Urinary bladder (tissue), 4 donors: Measurements from ENCODE around the gene ADAM15. TPM values are rescaled to one million over a fixed set of nuclear protein-coding genes. Genes with fewer than 3 reads are reported as not detected.

Experiments used
- DNase-seq: peaks from one replicate; pipeline ENCODE4 v3.0.0-alpha.2; 2015; ENCODE audit errors: extremely low spot score
- H3K27ac ChIP-seq: one replicate; pipeline ENCODE4 v1.5.1; 2013; ENCODE audit warnings: low read depth, mild to moderate bottlenecking, moderate library complexity
- H3K36me3 ChIP-seq: one replicate; pipeline ENCODE4 v1.6.1; 2013; ENCODE audit warnings: mild to moderate bottlenecking, moderate library complexity; ENCODE audit not compliant: insufficient read depth
- H3K4me1 ChIP-seq: one replicate; pipeline ENCODE4 v1.6.1; 2013; ENCODE audit warnings: mild to moderate bottlenecking, moderate library complexity; ENCODE audit not compliant: insufficient read depth
- H3K4me3 ChIP-seq: one replicate; pipeline ENCODE4 v1.5.1; 2013; ENCODE audit warnings: low read depth, low read length
- WGBS: extraction: QIAGEN DNeasy Blood & Tissue Kit; methylation state at CpG from one replicate; pipeline ENCODE4 v1.1.7; 2013; 5-methylcytosine and 5-hydroxymethylcytosine counted together
- polyA plus RNA-seq: library from polyadenylated mRNA; stranded (reverse); fragments of 200-250 nt; gene quantifications from one replicate; pipeline ENCODE4 v1.2.3, GENCODE V29; 2013
- total RNA-seq: library from RNA; depleted of rRNA; stranded (reverse); fragments of >200 nt; gene quantifications from one replicate; pipeline ENCODE4 v1.2.3, GENCODE V29; 2014
- donor health status: healthy with polysubstance abuse.
- donor health status: healthy.

Gene ADAM15
- total and polyA plus RNA-seq, 2 donors: 38.3 to 118 TPM

DNA sequence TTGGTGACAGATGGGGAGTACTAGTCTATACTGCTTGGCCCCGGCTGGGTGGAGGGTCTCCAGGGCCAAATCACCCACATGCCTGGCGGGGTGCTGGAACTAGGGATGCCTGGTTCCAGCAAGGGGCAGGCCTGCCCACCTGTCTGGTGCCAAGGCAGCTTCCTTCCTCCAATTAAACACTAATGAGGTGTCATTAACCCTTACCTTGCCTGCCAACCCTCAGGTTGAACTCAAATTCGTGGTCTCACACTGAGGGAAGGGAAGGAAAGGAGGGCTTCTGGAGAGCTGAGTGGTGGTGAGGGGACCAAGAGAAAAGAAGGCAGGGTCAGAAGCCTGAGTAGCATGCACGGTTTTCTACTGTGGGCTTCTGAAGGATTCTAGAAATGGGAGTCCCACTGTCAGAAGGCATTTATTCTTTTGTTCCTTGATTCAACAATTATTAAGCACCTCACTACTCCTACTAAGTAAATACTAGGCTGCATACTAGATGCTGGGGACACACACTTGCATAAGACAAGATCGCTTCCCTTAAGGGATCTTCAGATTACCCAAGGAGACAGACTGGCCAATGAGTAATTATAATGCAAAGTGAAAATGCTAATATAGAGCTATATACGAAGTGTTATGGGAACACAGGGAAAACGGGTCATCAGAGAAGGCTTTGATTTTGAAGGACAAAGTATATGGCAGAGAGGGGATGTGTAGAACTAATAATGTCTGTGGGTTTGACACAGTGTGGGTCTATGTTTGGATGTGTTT lies 21.6 kb downstream of the ADAM15 start:
- no peak for DNase-seq
- Histone ChIP-seq H3K4me3 (no peak overlapping the region), H3K4me1 (peaks cover 3% of the 10 kb centered on the region), H3K27ac (no peak overlapping the region), H3K36me3 (no peaks in the 10 kb centered on the region)
- WGBS: 60% methylated on average over 7 of the region's 7 CpGs

- WGBS: 90% methylated on average over 3 of the region's 3 CpGs
Measured at GRCh38 chr1:155073377-155074242, 22.5 kb downstream of the ADAM15 start.

DNA sequence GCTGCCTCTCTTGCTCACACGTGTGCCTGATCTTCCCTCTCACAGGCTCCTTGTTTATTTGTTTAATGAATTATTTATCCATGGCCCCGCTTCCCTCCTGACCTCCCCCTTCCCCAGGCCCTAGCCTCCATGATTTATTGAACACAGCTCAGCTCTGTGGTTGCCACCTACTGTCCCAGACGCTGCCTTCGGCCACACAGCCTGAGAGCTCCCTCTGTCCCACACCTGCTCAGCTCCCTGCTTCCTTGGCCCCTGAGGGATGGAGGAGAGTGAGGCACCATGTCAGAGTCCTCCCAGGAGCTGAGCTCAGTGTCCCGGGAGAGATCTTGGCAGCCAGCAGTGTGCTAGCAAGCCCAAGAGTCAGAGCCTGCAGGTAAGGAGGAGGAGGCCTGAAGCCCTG lies 24.4 kb downstream of the ADAM15 start:
- no peak overlapping the region for H3K27ac ChIP-seq
- H3K36me3 ChIP-seq: no peaks in the 10 kb centered on the region
- 60% methylated on average over 5 of the region's 5 CpGs for WGBS
- DNase-seq: no peak
- no peaks in the 10 kb centered on the region for H3K4me1 ChIP-seq
- no peak overlapping the region for H3K4me3 ChIP-seq

More at GRCh38 chr1:155073377-155074242, 22.5 kb downstream of the ADAM15 start:
- no peak for DNase-seq
- H3K4me3 ChIP-seq: no peak overlapping the region
- no peaks in the 10 kb centered on the region for H3K36me3 ChIP-seq
- peaks cover 3% of the 10 kb centered on the region for H3K4me1 ChIP-seq
- H3K27ac ChIP-seq: no peak overlapping the region

- Histone ChIP-seq H3K4me1 (peaks cover 2% of the 10 kb centered on the region), H3K4me3 (no peak overlapping the region), H3K27ac (no peak overlapping the region), H3K36me3 (no peaks in the 10 kb centered on the region)
- 63% methylated on average over 1 of the region's 1 CpG for WGBS
- DNase-seq: no peak
Measured at GRCh38 chr1:155076371-155076770, 25.3 kb downstream of the ADAM15 start.

DNA sequence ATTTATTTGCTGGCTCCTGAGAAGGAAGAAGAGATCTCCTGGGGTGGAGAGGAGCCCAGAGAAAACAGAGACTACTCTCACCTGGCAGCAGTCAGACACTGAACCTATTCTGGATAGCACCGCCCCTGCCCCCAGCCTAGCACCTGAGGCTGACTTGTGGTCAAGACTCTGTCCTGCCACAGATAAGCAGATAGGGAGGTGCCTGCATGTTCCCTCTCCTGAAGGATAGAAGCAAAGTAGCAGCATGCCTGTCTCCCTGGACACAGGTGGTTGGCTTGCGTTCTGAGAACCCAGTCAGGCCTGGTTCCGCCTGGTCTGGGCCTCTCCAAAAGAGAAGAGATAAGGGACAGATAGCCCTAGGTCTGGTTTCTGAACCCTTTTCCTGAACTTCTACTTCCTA lies 26.2 kb downstream of the ADAM15 start:
- Histone ChIP-seq H3K4me1 (peaks cover 2% of the 10 kb centered on the region), H3K4me3 (no peak overlapping the region), H3K27ac (no peak overlapping the region), H3K36me3 (no peaks in the 10 kb centered on the region)
- DNase-seq: no peak
- whole genome bisulfite sequencing: 91% methylated on average over 3 of the region's 3 CpGs

- Histone ChIP-seq H3K4me1 (peaks cover 2% of the 10 kb centered on the region), H3K4me3 (no peak overlapping the region), H3K27ac (no peak overlapping the region), H3K36me3 (no peaks in the 10 kb centered on the region)
- 67% methylated on average over 4 of the region's 4 CpGs for WGBS
- no peak for DNase-seq
Measured at GRCh38 chr1:155077758-155078445, 26.8 kb downstream of the ADAM15 start.

DNA sequence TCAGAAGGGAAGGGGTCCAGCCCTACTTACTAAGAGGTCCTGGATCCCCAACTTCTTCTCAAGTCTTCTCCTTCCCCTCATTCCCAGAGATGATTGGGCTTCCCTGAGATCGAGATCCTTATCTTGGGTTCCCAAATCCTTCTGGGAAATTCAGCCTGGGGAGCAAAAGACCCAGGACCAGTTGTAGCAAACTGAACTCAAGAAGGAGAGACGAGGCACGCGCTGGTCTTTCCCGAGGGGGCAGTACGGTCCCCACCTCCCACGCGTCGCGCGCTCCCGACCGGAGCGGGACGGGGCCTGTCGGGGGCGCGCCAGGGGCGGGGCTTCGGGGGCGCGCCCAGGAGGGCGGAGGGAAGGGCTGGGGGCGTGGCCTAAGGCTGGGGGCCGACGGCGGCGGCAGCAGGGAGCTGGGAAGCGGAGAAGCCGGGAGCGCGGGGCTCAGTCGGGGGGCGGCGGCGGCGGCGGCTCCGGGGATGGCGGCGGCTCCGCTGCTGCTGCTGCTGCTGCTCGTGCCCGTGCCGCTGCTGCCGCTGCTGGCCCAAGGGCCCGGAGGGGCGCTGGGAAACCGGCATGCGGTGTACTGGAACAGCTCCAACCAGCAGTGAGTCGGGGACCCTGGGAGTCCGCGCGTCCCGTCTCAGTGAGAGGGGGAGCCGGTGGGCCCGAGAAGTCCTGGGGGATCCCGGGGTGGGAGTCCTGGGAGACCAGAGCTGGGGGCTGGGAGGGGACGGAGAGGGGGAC lies 27.5 kb downstream of the ADAM15 start, which contains the start of gene EFNA3:
TSS of gene EFNA3 (plus strand) at position 369 of the 741 bp plus-strand sequence. CDS start at position 474, 105 bp downstream.
- WGBS: under 1% methylated on average over 58 of the region's 59 CpGs
- Histone ChIP-seq H3K36me3 (no peaks in the 10 kb centered on the region), H3K4me3 (peak within 1 kb of the TSS; percentile 37), H3K27ac (no peak within 1 kb of the TSS), H3K4me1 (peaks cover 2% of the 10 kb centered on the region)
- DNase-seq: no peak

- DNase-seq: no peak
- 4% methylated on average over 10 of the region's 10 CpGs for WGBS
- no peak overlapping the region for H3K4me3 ChIP-seq
- no peaks in the 10 kb centered on the region for H3K36me3 ChIP-seq
- H3K27ac ChIP-seq: no peak overlapping the region
- H3K4me1 ChIP-seq: peaks cover 2% of the 10 kb centered on the region
Measured at GRCh38 chr1:155079210-155079486, 28.0 kb downstream of the ADAM15 start.

- Histone ChIP-seq H3K4me3 (no peak overlapping the region), H3K4me1 (peaks cover 2% of the 10 kb centered on the region), H3K27ac (no peak overlapping the region), H3K36me3 (no peaks in the 10 kb centered on the region)
- whole genome bisulfite sequencing: 1% methylated on average over 67 of the region's 67 CpGs
- no peak for DNase-seq
Measured at GRCh38 chr1:155079487-155080311, 28.6 kb downstream of the ADAM15 start.

DNA sequence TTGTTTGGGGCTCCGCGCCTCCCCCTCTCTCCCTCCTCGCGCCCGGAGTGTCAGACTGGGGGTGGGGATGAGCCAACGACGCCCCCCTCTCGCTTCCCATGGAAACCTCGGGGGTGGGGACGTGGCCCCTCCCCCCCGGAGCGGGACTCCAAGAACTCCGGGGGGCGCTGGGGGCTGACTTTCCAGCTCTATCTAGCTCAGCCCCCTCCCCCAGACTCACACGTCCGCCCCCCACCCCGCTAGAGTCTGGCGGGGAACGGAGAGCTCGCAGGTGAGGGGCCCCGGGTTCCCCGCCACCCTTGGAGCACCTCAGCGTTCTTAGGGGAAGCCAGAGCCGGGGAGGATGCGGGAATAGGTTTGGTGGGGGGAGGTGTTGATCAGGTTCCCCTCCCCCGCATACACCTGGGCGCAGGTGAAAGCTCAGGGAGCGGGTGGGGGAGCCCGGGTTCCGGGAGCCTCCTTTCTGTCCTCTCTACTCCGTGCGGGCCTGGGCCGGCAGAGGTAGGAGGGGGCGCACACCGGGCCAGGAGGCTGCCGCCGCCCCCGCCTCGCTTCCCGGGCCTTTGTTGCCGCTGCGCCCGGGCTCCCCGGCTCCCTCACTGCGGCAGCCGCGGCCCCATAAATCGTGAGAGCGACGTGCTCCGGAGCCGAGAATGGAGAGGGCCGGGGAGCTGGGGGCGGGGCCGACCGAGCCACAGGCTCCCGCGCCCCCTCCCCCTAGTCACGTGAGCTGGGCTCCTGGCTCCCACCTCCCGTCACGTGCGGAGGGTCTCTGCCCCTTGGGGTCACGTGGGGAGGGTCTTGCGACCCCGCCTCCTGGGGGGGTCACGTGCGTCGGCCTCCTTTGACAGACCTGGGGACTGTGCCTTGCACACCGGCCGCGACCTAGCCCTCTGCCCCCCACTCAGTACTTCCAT lies 29.5 kb downstream of the ADAM15 start:
- no peak overlapping the region for H3K27ac ChIP-seq
- DNase-seq: no peak
- 1% methylated on average over 71 of the region's 71 CpGs for WGBS
- peaks cover 2% of the 10 kb centered on the region for H3K4me1 ChIP-seq
- no peaks in the 10 kb centered on the region for H3K36me3 ChIP-seq
- H3K4me3 ChIP-seq: peak overlapping the region; percentile 2

GRCh38 chr1:155081472-155082300 lies 30.6 kb downstream of the ADAM15 start:
- peaks cover 2% of the 10 kb centered on the region for H3K4me1 ChIP-seq
- peak overlapping the region; percentile 16 for H3K4me3 ChIP-seq
- H3K36me3 ChIP-seq: no peaks in the 10 kb centered on the region
- WGBS: 3% methylated on average over 68 of the region's 68 CpGs
- no peak overlapping the region for H3K27ac ChIP-seq
- no peak for DNase-seq
